ENCODE results near the gene SF3B3. TPM values are rescaled to one million over a fixed set of nuclear protein-coding genes. Genes with fewer than 3 reads are reported as not detected.
"Not testable (repeated sequence)": the region's sequence is repeated elsewhere in the genome, so short reads cannot be mapped to it uniquely, and the experiment has no call there.

SF3B3 gene
- total RNA-seq, 1 donor from 2014 or later, result 205 TPM

DNA sequence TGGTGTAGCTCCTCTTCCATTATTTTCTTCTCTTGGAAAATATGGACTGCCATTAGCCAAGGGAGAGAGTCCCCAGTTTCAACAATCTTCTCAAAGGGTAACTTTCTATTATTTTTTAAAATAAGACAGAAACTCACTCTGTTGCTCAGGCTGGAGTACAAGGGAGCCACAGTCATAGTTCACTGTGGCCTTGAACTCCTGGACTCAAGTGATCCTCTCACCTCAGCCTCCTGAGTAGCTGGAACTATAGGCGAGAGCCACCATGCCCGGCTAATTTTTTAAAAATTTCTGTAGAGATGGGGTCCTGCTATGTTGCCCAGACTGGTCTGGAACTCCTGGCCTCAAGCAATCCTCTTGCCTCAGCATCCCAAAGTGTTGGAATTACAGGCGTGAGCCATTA lies 13.4 kb upstream of the SF3B3 start:
- DNase-seq (ENCODE audit: low spot score), result no peak

DNA sequence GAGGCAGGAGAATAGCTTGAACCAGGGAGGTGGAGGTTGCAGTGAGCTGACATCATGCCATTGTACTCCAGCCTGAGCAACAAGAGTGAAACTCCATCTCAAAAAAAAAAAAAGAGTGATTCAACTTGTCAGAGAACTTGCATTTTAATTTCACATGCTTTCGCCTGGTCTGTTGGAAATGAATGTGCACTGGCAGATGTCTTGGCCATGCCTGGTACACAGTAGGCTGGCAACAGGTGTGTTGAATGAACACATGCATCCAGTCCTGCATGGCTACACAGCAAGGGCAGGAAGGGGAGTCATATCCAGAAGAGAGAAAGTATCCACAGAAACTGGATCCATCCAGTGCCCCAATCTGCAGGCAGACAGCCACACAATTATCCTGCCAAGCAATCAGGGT lies 11.8 kb upstream of the SF3B3 start:
- no peak for DNase-seq (ENCODE audit: low spot score)

DNA sequence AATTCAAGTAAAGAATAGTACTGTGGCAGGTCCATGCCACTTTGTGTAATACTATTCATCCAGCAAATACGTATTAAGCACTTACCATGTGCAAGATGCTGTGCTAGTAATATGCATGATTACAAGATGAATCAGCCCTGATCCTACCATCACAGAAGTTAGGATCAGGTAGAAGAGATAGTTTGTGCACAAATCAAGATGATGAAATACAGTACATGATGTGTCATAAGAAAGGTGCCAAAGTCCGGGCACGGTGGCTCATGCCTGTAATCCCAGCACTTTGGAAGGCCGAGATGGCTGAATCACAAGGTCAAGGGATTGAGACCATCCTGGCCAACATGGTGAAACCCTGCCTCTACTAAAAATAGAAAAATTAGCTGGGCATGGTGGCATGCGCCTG lies 11.2 kb upstream of the SF3B3 start:
- no peak for DNase-seq (ENCODE audit: low spot score)

DNA sequence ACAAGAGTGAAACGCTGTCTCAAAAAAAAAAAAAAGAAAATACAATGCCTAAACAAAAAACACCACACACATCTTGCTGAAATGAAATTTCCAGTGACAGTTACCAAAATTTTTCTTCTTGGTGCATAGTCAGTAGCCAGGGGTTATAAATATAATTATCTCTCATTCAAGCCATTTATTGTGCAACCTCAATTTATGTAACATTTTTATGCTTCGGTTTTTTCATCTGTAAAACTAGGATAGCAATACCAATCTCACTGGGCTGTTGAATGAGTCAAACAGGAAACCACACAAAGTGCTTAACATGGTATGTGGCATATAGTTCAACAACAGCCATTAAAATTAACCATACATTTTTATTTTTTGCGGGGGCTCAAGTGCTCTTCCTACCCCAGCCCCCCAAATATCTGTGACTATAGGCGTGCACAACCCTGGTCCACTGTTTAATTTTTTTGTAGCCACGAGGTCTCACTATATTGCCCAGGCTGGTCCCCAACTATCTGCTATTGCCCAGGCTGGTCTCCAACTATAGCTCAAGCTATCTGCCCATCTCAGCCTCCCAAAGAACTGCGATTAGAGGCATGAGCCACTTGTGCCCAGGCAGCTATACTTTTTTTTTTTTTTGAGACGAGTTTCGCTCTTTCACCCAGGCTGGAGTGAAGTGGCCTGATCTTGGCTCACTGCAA lies 2.9 kb upstream of the SF3B3 start:
- no peak for DNase-seq (ENCODE audit: low spot score)

DNA sequence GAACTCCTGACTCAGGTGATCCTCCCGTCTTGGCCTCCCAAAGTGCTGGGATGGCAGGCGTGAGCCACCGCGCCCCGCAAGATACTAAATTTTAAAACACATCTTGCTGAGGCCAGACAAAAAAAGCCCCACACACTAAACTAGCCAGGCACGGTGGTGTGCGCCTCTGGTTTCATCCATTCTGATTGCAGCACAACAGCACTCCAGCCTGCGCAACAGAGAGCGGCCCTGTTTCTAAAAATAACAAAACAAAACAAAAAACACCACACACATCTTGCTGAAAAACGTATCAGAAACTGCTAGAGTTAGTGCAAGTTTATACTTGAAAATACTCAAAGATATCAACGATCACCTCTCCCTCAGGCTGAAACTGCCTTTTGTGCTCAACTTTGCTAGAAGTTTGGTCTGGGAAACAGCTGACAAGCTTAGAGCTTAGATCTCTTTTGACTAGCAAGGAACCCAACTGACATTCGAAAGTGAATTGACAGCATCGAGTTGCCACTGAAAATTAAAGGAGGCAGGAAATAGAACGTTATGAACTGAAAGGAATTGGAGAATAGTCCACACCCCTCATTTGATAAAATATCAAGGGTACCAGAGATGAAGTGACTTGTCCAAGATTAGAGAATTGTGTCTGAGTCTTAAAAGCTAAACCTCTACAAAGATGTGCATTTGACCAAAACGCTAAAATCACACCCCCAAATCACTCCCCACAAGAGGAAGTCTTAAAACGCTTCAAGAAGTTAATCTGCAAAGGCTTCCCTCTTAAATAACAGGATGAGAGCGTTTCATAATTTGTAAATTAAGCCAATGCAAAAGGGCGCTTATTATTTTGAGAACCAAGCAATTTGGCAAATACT lies 1.2 kb upstream of the SF3B3 start:
- no peak for DNase-seq (ENCODE audit: low spot score)

DNA sequence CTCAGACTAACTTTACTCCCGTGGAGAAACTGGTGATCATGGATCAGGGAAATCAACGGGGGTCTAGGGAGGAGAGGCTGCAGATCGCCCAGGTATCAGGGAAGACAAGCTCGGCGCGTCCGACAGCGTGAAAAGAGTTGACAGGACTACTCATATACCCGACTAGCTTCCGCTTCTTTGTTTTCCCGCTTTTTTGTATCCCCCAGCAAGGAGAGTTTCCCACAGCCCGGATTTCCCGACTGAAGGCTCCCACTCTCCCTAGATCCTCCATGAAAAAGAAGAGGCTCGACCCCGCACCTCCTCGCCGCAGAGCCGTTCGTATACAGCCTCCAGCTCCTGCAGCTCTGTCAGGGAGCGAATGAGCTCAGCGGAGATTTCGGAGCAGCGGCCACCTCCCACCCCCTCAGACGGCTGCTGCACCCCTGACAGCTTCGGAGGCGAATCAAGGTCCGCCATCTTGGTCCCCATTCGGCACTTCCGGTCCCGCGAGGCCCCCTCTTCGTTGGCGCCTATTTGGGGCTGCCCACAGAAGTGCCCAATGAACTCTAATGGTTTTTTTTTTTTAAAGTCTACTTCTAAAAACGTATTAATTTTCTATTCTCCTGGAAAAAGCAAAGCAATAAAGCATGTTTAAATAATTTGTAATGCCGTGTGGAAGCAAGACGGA lies 407 bp upstream of the SF3B3 start, which contains the start of gene COG4:
Gene COG4, minus strand, starts transcription at position 479 of the 667 bp plus-strand sequence. Its CDS starts 11 bp downstream, at position 468.
- DNase-seq (ENCODE audit: low spot score), result peak; percentile 94

DNA sequence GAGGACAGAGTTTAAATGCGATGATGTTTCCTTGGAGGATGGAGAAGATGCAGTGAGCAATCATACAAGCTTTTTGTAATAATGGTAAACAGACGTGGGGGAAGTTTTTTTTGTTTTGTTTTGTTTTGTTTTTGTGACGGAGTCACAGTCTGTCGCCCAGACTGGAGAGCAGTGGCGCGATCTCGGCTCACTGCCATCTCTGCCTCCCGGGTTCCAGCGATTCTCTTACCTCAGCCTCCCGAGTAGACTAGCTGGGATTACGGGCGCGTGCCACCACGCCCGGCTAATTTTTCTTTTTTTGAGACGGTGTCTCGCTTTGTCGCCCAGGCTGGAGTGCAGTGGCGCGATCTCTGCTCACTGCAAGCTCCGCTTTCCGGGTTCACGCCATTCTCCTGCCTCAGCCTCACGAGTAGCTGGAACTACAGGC lies 796 bp downstream of the SF3B3 start:
- DNase-seq (ENCODE audit: low spot score), result not testable (repeated sequence)

DNA sequence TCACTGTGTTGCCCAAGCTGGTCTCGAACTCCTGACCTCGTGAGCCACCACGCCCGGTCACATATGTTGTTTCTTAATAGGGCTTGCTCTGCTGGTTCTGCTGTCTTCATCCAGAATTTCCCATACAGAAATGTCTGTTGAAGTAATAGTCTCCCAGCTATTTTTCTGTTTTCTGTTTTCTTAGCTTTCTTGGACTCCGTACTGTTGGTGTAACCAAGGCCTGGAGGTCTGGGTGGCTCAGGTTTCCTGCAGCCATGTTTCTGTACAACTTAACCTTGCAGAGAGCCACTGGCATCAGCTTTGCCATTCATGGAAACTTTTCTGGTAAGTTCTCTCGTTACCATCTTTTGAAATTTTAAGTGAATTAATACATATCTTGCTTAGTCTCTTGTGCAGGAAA lies 2.8 kb downstream of the SF3B3 start:
- no peak for DNase-seq (ENCODE audit: low spot score)

DNA sequence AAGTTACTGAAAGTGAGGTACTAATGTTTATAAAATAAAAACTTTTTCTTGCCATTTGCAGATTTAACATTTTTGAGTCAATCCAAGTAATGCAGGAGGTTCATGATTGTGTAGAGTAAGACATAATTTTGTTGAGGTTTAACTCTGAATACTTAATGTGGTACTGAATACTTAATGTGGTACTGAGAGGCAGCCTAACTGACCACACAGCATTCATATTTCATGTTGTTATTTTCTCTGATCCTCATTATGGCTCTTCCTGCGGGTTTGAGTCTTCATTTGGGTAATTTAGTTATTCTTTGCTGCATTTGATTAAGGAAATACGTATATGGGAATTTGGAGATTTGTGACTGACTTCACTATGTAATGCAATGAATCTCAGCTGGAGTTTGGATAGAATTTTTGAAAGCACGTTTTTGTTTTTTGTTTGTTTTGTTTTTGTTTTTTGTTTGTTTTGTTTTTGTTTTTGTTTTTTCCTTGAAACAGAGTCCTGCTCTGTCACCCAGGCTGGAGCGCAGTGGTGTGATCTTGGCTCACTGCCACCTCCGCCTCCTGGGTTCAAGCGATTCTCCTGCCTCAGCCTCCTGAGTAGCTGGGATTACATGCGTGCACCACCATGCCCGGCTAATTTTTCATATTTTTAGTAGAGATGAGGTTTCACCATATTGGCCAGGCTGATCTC lies 3.8 kb downstream of the SF3B3 start:
- DNase-seq (ENCODE audit: low spot score), result no peak

DNA sequence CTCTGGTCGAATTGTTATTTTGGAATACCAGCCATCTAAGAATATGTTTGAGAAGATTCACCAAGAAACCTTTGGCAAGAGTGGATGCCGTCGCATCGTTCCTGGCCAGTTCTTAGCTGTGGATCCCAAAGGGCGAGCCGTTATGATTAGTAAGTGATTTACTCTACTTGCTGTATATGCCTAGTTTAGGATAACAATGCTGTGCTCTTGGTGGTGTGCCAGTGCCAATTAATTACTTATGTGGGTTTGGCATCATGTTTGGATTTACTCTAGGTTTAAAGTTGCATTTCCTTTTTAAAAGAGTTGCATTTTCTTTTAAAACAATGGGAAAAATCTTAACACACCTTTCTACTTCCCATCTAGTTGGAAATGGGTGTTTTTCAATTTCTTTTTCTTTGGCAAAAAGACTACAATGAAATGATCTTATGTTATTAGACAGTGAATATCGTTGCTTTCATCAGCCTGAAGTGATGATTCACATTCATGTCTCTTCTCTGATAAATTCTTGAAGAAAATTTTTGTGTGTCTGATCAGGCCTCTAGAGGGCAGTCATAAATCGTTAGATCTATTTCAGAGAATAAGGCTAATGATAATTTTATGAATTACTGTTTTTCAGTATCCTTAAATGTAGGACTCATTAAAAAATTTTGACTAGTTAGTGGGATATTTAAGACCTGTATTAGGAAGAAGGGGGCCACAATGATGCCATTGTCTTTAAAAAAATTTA lies 5.6 kb downstream of the SF3B3 start:
- no peak for DNase-seq (ENCODE audit: low spot score)

DNA sequence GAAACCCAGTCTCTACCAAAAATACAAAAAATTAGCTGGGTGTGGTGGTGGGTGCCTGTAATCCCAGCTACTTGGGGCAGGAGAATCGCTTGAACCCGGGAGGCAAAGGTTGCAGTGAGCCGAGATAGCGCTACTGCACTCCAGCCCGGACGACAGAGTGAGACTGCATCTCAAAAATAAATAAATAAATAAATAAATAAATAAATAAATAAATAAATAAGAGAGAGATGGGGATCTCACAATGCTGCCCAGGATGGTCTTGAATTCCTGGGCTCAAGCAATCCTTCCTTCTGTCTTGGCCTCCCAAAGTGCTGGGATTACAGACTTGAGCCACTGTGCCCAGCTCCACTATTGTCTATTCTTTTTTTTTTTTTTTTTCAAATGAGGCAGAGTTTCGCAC lies 6.3 kb downstream of the SF3B3 start:
- DNase-seq (ENCODE audit: low spot score), result not testable (repeated sequence)

DNA sequence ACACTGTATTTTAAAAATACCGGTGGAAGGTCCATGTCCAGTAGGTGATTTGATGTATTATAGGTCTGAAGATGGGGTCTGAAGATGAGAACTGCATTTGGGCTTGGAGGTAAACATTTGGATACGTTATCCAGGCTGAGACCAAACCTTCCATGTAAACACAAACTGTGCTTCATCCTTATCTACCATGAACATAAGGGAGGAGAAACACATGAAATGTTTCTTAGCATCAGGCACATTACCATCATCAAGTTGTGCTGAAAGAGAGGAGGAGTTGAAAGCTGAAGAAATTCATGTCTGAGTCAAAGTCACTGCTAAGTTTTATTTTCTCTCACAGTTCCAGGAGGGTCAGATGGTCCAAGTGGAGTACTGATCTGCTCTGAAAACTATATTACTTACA lies 11.4 kb downstream of the SF3B3 start:
- DNase-seq (ENCODE audit: low spot score), result no peak

DNA sequence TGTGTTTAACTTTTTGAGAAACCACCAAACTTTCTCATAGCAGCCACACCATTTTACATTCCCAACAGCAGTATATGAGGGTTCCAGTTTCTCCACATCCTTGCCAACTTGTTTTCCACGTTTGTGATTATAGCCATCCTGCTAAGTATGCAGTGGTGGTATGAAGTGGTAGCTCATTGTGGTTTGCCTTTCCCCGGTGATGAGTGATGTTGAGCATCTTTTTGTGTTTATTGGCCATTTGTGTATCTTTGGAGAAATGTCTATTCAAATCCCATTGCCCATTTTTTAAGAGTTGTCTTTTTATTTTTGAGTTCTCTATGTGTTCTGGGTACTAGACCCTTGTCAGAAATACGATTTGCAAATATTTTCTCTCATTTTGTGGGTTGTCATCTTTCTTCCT lies 17.4 kb downstream of the SF3B3 start:
- DNase-seq (ENCODE audit: low spot score), result no peak

DNA sequence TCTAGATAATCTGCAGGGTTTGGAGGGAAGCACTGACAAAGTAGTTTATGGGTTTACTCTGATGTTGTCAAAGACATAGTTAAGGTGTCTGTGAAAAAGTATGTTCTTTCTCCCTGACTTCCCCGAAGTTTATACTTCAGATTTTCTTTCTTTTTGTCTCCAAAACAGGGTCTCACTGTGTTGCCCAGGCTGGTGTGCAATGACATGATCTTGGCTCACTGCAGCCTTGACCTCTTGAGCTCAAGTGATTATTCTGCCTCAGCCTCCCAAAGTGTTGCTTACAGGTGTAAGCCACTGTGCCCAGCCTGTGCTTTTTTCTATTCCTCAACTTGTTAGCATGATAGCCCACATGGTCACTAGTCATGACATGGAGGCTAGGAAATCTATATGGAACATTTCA lies 20.9 kb downstream of the SF3B3 start:
- DNase-seq (ENCODE audit: low spot score), result no peak

DNA sequence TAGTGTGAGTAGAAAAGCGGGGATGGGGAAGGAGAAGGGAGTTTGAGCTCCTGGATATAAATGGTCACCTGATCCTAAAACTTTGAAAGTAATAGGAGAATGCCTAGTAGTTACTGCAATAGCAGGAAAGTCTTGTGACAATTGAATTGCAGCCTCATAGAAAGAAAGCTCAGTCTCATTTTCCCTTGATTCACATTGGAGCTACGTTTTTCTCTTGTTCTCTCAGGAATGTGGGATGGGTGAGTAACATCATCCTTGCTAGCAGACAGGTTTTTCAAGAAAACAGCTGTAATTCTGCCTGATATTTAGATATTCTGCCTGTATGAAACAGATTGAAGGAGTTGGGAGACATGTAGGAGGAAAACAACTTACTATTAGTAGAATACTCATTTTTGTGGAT lies 25.3 kb downstream of the SF3B3 start:
- DNase-seq (ENCODE audit: low spot score), result no peak

DNA sequence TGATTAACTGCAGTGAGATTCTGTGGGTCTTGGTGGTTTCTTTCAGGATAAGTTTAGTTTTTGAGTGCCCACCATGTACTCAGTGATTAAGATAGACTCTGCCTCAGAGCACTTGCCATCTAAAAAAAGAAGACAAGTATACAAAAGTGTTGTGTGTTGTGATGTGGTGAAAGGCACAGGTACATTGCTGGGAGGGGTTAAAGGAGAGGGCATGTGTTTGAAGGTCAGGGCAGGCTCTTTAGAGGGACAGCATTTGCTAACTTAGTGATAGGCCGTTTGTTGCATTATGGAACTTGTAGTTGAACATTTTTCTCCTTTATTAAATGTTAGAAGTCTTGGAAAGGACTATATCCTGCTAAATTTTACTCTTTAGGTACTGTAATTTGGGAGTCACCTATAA lies 26.5 kb downstream of the SF3B3 start:
- no peak for DNase-seq (ENCODE audit: low spot score)

DNA sequence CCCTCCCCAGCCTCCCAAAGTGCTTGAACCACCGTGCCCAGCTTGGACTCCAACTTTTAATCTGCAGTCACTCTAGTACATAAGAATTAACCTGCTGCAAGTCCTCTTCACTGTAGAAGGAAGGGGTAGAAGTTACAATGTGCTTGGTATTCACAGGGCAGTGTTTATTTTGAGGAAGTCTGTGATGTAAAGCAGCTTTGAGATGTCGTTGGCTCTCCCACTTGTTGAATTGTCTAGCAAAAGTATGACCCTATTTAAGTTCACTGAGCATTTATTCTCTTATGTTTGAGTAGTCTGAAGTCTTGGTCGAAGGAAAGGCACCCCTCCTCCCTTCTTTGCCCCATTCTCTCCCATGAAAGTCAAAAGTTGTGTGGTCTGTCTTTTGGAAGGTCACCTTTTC lies 28.2 kb downstream of the SF3B3 start:
- DNase-seq (ENCODE audit: low spot score), result no peak

DNA sequence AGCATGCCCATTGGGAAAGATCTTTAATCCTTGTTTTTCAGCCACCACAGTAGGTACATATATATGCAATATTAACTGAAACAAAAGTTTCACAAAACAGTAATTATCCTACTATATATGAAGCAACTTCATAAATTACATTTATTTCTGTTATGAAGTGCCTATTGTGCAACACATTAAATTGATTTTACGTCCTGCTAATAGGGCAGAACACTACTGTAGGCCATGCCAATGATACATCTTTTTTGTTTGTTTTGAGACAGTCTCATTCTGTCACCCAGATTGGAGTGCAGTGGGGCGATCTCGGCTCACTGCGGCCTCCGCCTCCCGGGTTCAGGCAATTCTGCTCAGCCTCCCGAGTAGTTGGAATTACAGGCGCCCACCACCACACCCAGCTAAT lies 29.1 kb downstream of the SF3B3 start:
- no peak for DNase-seq (ENCODE audit: low spot score)

DNA sequence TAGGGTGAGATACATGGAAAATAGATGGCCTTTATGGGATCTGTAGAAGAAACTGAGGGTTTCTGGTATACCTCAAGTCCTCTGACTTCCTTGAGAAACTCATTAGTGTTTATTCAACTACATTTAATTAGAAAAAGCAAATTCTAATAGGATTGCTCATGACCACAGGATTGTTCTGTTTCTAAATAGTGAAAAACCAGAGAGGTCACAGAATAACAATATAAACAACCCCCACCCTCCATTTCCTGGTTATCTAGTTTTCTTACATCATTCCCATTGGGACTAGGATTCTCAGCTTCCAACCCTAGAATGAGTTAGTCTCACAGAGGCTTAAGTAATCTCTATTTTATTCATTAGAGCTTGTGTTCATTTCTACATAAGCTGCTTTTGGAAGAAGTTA lies 30.0 kb downstream of the SF3B3 start:
- DNase-seq (ENCODE audit: low spot score), result no peak

DNA sequence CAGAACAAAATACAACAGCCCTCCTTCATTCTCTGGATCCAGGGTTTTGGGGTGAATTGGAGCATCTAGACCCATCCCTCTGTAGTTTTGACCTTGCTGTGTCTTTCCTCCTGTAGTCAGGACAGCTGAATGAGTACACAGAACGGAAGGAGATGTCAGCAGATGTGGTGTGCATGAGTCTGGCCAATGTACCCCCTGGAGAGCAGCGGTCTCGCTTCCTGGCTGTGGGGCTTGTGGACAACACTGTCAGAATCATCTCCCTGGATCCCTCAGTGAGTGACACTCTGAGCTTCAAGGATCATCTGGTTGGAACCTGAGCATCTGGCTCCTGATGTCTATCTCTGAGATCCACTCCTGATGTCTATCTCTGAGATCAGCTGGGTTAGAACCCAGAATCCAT lies 32.4 kb downstream of the SF3B3 start:
- no peak for DNase-seq (ENCODE audit: low spot score)

DNA sequence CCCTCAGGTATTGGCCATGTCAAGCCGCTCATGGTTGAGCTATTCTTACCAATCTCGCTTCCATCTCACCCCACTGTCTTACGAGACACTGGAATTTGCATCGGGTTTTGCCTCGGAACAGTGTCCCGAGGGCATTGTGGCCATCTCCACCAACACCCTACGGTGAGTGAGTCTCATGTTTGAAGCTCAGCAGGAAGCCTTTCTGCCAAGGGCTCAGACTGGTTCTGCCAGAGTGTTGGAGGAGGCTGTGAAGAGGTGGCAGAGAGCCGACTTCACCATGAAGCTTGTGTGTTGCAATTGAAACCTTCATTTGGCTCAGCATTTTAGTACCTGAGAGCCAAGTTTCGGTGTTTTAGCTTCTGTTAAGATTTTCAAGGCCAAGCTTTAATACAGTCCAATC lies 38.0 kb downstream of the SF3B3 start:
- no peak for DNase-seq (ENCODE audit: low spot score)

All from mesenteric fat pad (tissue), 1 donor.